Erythroblast (primary cell): ENCODE measurements around the gene OPTC.

Experiments
- GATA1 ChIP-seq: IDR thresholded peaks from 2 replicates; pipeline ENCODE4 v1.6.1; 2011; ENCODE audit warnings: low read depth, mild to moderate bottlenecking, control low read depth, low read length, moderate library complexity
- POLR2A ChIP-seq: IDR thresholded peaks from 2 replicates; pipeline ENCODE4 v1.6.1; 2011; ENCODE audit warnings: mild to moderate bottlenecking, low read length

DNA sequence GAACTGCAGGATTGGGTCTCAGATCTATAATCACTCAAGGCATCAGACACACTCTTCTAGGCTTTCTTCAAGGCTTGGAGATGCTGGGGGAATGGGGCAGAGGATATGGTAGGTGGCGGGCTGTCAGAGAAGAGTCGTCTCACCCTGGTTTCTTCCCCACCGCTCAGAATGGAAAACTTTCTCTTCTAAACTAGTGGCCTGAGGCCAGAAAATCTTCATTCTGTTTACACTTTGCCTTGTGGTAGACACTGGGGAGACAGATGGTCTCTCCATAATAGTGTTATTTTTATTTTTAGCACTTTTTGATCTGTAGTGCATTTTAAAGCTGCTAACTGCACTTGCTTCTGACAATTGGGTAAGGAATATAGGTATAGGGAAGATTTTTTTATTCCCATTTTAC, 15.7 kb upstream of the OPTC start:
- TF ChIP-seq POLR2A (no peak), GATA1 (no peak)
